Keratinocyte (primary cell): Measurements from ENCODE around the gene PYCR2. TPM values are rescaled to one million over a fixed set of nuclear protein-coding genes. Genes with fewer than 3 reads are reported as not detected.
A peak's percentile ranks its signal among the peaks of the same experiment; 100 is the strongest.

ENCODE experiments used
- DNase-seq: peaks from one replicate; pipeline ENCODE4 v3.0.0-alpha.2; 2011; ENCODE audit warnings: low read depth, missing footprints, low spot score
- FAIRE-seq: peaks from 2 replicates; lab custom pipeline; 2011; peaks lifted over from hg19 to GRCh38; lab: Jason Lieb, UNC
- H2AFZ ChIP-seq: 2 replicates; pipeline ENCODE4 v1.6.0; 2012; ENCODE audit warnings: low read length, control low read depth, inconsistent platforms; ENCODE audit not compliant: control insufficient read depth
- H3K27ac ChIP-seq: 2 replicates; pipeline ENCODE4 v1.5.1; 2011; ENCODE audit warnings: low read length; ENCODE audit not compliant: control insufficient read depth, insufficient read depth
- H3K27me3 ChIP-seq: 3 replicates; pipeline ENCODE4 v1.6.0; 2011; ENCODE audit warnings: low read length; ENCODE audit not compliant: control insufficient read depth, insufficient read depth; ENCODE audit errors: extremely low read depth
- H3K36me3 ChIP-seq, 2 experiments: 2 replicates in 1 of 2; 3 replicates in 1 of 2; pipeline ENCODE4 v1.5.1; 2011; ENCODE audit warnings: low read length in 2 of 2, mild to moderate bottlenecking in 1 of 2; ENCODE audit not compliant: control insufficient read depth in 2 of 2, insufficient read depth in 2 of 2; ENCODE audit errors: extremely low read depth in 1 of 2
- H3K4me1 ChIP-seq: 3 replicates; pipeline ENCODE4 v1.5.1; 2011; ENCODE audit warnings: low read length; ENCODE audit not compliant: control insufficient read depth, insufficient read depth; ENCODE audit errors: extremely low read depth
- H3K4me2 ChIP-seq: 3 replicates; pipeline ENCODE4 v1.6.0; 2011; ENCODE audit warnings: low read depth, low read length; ENCODE audit not compliant: control insufficient read depth, insufficient read depth; ENCODE audit errors: extremely low read depth
- H3K4me3 ChIP-seq, 3 experiments: fragments of 200-600 bp in 1 of 3; sonication (generic) in 1 of 3; 2 replicates in 2 of 3; 3 replicates in 1 of 3; pipeline ENCODE4 v1.5.1; 2011 to 2016; ENCODE audit warnings: low read length in 3 of 3, mild to moderate bottlenecking in 3 of 3, control low read depth in 2 of 3, inconsistent platforms in 1 of 3, low read depth in 1 of 3, mixed read lengths in 1 of 3, mixed run types in 1 of 3, moderate library complexity in 1 of 3; ENCODE audit not compliant: control insufficient read depth in 2 of 3, insufficient read depth in 2 of 3; ENCODE audit errors: extremely low read depth in 1 of 3
- H3K79me2 ChIP-seq: 2 replicates; pipeline ENCODE4 v1.6.0; 2012; ENCODE audit warnings: low read length; ENCODE audit not compliant: control insufficient read depth, insufficient read depth
- H3K9ac ChIP-seq: 3 replicates; pipeline ENCODE4 v1.6.0; 2011; ENCODE audit warnings: low read length; ENCODE audit not compliant: control insufficient read depth, insufficient read depth; ENCODE audit errors: extremely low read depth
- H3K9me1 ChIP-seq: 3 replicates; pipeline ENCODE4 v1.6.0; 2011; ENCODE audit warnings: low read length; ENCODE audit not compliant: control insufficient read depth, insufficient read depth; ENCODE audit errors: extremely low read depth
- H3K9me3 ChIP-seq: 2 replicates; pipeline ENCODE4 v1.5.1; 2012; ENCODE audit warnings: low read depth, low read length; ENCODE audit not compliant: control insufficient read depth
- H4K20me1 ChIP-seq: 3 replicates; pipeline ENCODE4 v1.6.0; 2011; ENCODE audit warnings: low read length; ENCODE audit not compliant: control insufficient read depth, insufficient read depth; ENCODE audit errors: extremely low read depth
- EZH2 ChIP-seq: IDR thresholded peaks from one replicate; pipeline ENCODE4 v1.6.1; 2012; ENCODE audit warnings: inconsistent platforms, mild to moderate bottlenecking, low read length, moderate library complexity
- dilution Hi-C: fragments of 300-500 bp; cut with MboI; formaldehyde crosslinking; loops from one replicate; pipeline ENCODE4 v1.7.0; 2020; ENCODE audit warnings: low sequenced_read_pairs; ENCODE audit not compliant: extremely low pct_ligation_motif_present
- polyA plus RNA-seq, 5 experiments: library from polyadenylated mRNA; depleted of rRNA in 3 of 5; stranded (reverse) in 3 of 5; stranded (forward) in 1 of 5; unstranded in 1 of 5; fragments of >200 nt; gene quantifications; 1 replicate in 1 of 5; 2 replicates in 3 of 5; 3 replicates in 1 of 5; pipeline versions ENCODE4 v1.2.1 to v1.2.3, GENCODE V29; 2011 to 2012; ENCODE audit warnings: missing spikeins in 2 of 5, low read depth in 1 of 5, low replicate concordance in 1 of 5
- TF ChIP-seq, protein P1 (sequence below), 3 experiments: IDR thresholded peaks in 1 of 3; conservative IDR thresholded peaks in 1 of 3; optimal IDR thresholded peaks in 1 of 3; 2 replicates in 2 of 3; 3 replicates in 1 of 3; pipeline versions ENCODE3 to v1.5.1; 2011; ENCODE audit warnings: low read length in 3 of 3, mild to moderate bottlenecking in 3 of 3, moderate library complexity in 2 of 3, control low read depth in 1 of 3, inconsistent platforms in 1 of 3; ENCODE audit not compliant: insufficient read depth in 2 of 3; ENCODE audit errors: extremely low read depth in 1 of 3

Gene PYCR2
- polyA plus RNA-seq, 1 donor (not counting 4 experiments of a cell fraction or from before 2014, with no cell fraction given): 45.5 TPM

DNA sequence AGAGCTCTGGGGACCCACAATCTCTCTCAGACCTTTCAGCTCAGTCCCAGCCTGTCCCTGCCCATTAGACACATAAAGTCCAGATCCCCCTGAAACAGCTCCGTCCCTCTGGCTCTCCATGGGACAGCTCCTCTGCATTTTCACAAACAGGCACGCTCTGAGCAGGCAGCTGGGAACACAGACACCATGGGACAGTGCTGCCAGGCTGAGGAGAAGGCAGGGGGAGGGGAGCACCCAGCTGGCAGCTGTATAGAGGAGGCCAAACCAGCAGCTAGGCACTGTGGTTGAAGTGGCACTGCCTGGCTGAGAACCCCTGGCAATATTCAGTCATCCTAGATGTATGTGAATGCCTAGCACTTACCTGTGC lies 43.8 kb downstream of the PYCR2 start:
- H3K4me2 ChIP-seq: peak overlapping the region; percentile 10
- H3K27me3 ChIP-seq: no peaks in the 10 kb centered on the region
- H3K4me3 ChIP-seq: no peak overlapping the region
- no peak overlapping the region for H3K9ac ChIP-seq
- no peak for TF ChIP-seq EZH2
- TF ChIP-seq, protein P1, sequence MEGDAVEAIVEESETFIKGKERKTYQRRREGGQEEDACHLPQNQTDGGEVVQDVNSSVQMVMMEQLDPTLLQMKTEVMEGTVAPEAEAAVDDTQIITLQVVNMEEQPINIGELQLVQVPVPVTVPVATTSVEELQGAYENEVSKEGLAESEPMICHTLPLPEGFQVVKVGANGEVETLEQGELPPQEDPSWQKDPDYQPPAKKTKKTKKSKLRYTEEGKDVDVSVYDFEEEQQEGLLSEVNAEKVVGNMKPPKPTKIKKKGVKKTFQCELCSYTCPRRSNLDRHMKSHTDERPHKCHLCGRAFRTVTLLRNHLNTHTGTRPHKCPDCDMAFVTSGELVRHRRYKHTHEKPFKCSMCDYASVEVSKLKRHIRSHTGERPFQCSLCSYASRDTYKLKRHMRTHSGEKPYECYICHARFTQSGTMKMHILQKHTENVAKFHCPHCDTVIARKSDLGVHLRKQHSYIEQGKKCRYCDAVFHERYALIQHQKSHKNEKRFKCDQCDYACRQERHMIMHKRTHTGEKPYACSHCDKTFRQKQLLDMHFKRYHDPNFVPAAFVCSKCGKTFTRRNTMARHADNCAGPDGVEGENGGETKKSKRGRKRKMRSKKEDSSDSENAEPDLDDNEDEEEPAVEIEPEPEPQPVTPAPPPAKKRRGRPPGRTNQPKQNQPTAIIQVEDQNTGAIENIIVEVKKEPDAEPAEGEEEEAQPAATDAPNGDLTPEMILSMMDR (optimal IDR thresholded peaks at IDR 0.05 in 1 of 3, IDR thresholded peaks at IDR 0.05 in 1 of 3, conservative IDR thresholded peaks at IDR 0.05 in 1 of 3; ENCODE audit: extremely low read depth in 1 of 3, insufficient read depth in 2 of 3, low read length in 3 of 3): no peak
- H3K79me2 ChIP-seq: peaks cover 7% of the 10 kb centered on the region
- no peak overlapping the region for H3K27ac ChIP-seq
- peaks cover 22% of the 10 kb centered on the region for H4K20me1 ChIP-seq
- H2AFZ ChIP-seq: no peak overlapping the region
- H3K9me1 ChIP-seq: peaks cover 5% of the 10 kb centered on the region
- H3K9me3 ChIP-seq: no peaks in the 10 kb centered on the region
- no peak for FAIRE-seq
- DNase-seq: no peak
- H3K36me3 ChIP-seq: peaks cover 3 to 4% of the 10 kb centered on the region in 2 experiments
- dilution Hi-C loops: no loop called here
- peaks cover 29% of the 10 kb centered on the region for H3K4me1 ChIP-seq

DNA sequence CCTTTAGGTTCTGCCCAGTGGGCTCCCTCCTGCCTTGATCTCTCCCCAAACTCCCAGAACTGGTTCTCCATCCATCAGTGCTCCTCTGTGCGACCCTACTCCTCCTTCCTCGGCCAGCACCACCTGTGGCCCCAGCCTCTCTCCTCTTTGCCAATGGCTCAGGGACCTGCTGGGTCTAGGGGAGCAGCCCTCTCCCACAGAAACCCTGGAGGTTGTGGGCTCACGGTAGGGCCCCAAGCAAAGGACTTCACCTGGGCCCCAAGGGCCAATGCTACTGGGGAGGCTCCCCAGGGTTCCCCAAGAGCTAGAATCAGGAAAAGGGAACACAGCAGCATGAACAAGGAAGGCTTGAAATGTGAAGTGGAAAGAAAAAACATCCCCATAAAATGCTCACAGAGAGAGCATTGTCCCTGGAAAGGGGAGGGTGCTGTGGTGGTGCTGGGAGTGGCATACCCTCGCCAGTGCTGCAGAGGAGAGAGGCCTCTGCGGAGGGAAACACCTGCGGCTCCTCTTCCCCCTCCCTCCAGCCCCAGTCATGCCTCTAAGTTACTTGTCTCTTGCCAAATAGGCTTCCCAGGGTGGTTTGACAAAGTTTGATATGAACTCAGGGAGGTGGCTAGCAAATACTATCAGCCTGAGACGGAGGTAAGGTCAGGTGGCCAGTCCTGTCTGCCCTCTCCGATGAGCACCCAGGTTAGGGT lies 44.4 kb downstream of the PYCR2 start:
- Histone ChIP-seq H4K20me1 (peaks cover 26% of the 10 kb centered on the region), H3K4me1 (peaks cover 33% of the 10 kb centered on the region), H3K4me2 (no peak overlapping the region), H3K36me3 (peaks cover 3 to 4% of the 10 kb centered on the region in 2 experiments), H2AFZ (no peak overlapping the region), H3K9ac (no peak overlapping the region), H3K79me2 (peaks cover 7% of the 10 kb centered on the region), H3K9me1 (peaks cover 6% of the 10 kb centered on the region), H3K9me3 (no peaks in the 10 kb centered on the region), H3K27ac (no peak overlapping the region), H3K27me3 (no peaks in the 10 kb centered on the region), H3K4me3 (no peak overlapping the region)
- no peak for DNase-seq
- TF ChIP-seq, protein P1 (optimal IDR thresholded peaks at IDR 0.05 in 1 of 3, IDR thresholded peaks at IDR 0.05 in 1 of 3, conservative IDR thresholded peaks at IDR 0.05 in 1 of 3; ENCODE audit: extremely low read depth in 1 of 3, insufficient read depth in 2 of 3, low read length in 3 of 3): no peak
- dilution Hi-C loops: no loop called here
- FAIRE-seq: no peak
